CD4-positive, alpha-beta T cell treated with Interferon gamma for 1 hour (primary cell): Measurements from ENCODE around the gene MTCL1.

ENCODE experiments used
- DNase-seq: peaks from one replicate; pipeline ENCODE4 v3.0.0-alpha.2; 2020

The MTCL1 gene

GRCh38 chr18:8705238-8705960 lies at the start of gene MTCL1:
Gene MTCL1 (plus strand): TSS chr18:8705556. CDS start chr18:8705661, 105 bp downstream.
- no peak for DNase-seq

- DNase-seq: no peak
Observed at GRCh38 chr18:8656232-8656631, 49.1 kb upstream of the MTCL1 start.

DNA sequence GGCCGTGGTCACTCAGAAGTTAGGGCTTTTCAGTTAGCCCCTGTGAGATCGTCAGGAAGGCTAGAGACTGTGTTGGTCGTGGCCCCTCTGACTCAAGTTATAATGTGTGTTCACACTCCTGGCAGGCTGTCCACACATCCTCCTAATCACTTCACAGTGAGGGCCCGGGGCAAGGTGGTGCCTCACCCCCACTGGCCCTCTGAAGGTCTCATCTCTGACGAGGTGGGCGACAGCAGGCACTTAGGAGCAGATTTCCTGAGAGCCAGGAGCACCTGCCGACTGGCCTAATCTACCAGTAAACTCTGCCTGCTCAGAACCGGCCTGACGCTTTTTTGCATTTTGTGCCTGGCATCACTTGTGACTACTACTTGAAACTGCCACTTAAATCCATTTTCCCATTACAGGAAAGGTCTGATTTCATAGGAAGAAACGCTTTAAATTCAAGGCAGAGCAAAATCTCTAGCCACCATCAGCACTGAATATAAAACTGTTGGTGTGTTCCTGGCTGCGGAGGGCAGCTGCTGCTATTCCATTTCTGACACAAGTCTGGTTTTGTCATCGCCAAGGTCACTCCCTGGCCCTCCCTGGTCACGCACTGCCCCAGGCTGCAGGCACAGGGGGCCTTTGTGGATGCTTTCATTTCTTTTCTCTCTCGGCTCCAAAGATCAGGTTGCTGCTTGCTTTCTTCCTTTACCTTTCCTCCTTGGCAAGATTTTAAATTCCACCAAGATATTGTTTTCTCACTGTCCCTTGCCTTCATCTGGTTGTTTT lies 48.1 kb upstream of the MTCL1 start:
- DNase-seq: no peak

DNA sequence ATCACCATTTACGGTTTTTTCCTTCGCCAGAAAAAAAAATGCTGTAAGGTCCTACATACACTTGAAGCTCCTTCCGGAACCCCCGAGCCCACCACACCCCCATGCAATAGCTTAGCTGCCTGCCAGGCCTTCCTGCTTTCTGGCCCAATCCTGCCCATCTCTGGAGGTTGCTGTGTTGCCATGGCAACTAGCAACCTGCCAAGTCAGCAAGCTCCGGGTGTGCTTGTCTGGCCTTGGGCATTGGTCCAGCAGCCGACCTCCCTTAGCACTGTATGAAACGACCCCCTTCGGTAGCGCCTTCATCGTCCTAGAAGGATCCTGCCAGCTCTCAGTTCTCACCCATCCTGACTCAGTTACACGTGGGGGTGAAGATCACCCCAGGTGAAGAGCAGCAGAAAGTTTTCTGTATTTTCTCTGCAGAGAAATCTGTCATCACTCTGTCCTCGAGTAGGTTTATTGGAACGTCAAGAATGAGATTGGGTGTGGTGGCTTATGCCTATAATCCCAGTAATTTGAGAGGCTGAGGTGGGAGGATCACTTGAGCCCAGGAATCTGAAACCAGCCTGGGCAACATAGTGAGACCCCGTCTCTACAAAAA lies 47.4 kb upstream of the MTCL1 start:
- no peak for DNase-seq

DNA sequence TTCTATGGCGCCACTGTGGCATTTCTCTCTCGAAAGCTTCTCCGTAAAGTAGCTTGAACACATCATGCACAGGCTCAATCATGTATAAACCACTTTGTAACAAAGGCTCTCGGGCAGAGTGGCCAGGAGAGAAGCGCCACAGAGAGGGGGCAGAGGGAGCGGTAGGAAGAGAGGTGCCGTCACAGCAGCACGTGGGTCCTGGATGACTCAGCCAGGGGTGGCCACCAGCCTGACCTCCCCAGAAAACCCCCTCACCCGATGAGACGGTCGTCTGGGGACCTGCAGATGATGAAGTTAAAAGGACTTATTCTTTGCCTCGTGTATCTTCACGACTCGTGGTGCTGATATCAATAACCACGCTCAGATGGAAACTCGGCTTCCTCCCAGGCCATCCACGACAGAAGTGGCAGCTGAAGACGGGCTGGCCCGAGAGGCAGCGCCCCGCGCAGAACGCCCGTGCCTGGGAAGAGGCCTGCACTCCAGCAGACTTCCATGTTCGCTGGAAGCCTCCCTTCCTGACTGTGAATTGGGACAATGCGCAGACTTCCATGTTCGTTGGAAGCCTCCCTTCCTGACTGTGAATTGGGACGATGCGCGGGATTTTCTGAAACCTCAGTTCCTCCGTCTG lies 46.4 kb upstream of the MTCL1 start:
- no peak for DNase-seq

GRCh38 chr18:8659609-8660242 lies 45.6 kb upstream of the MTCL1 start:
- no peak for DNase-seq

- no peak for DNase-seq
Observed at GRCh38 chr18:8660316-8660715, 45.0 kb upstream of the MTCL1 start.

- DNase-seq: no peak
Observed at GRCh38 chr18:8661754-8662559, 43.4 kb upstream of the MTCL1 start.

- no peak for DNase-seq
Observed at GRCh38 chr18:8662560-8663255, 42.6 kb upstream of the MTCL1 start.

GRCh38 chr18:8667846-8668245 lies 37.5 kb upstream of the MTCL1 start:
- no peak for DNase-seq

- no peak for DNase-seq
Observed at GRCh38 chr18:8668381-8668780, 37.0 kb upstream of the MTCL1 start.

DNA sequence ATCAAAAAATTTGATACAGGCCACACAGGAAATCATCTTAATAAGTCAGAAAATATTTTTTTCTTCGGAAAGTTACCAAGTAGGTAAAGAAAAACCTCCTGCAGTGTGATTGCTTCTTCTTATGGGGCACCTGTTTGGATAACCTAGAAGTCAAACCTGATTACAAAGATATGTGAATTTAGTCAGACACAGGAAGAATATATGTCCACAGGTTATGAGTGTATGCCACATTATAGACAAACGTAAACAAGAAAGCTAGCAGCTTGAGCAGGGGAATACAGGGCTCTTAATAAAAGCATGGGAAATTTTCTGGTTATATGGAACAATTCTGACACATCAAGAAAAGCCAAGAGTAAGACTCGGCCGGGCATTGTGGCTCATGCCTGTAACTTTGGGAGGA lies 35.8 kb upstream of the MTCL1 start:
- DNase-seq: no peak

GRCh38 chr18:8673256-8674209 lies 31.8 kb upstream of the MTCL1 start:
- no peak for DNase-seq

- no peak for DNase-seq
Observed at GRCh38 chr18:8675057-8675456, 30.3 kb upstream of the MTCL1 start.

- no peak for DNase-seq
Observed at GRCh38 chr18:8681196-8681595, 24.2 kb upstream of the MTCL1 start.

DNA sequence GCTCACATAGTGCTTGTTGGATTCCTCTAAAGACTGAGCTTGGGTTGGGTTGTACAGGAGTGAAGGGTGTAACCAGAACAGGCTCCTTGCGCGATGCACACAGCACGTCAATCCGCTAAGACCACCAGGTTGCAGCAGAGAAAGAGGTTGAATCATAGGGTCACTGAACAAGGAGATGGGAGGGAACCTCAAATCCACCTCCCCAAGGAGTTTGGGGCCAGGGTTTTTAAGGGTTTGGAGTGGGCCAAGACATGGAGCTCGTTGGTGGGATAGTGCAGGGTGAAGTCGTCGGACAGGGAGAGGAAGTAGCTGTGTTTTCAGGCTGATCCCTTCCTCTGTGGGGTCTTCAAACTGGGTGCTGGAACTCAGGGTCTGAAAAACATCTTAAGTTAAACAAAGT lies 20.8 kb upstream of the MTCL1 start:
- no peak for DNase-seq

- DNase-seq: no peak
Observed at GRCh38 chr18:8685141-8685913, 20.0 kb upstream of the MTCL1 start.

GRCh38 chr18:8685914-8686216 lies 19.5 kb upstream of the MTCL1 start:
- no peak for DNase-seq

GRCh38 chr18:8686611-8687010 lies 18.7 kb upstream of the MTCL1 start:
- no peak for DNase-seq
